ENCODE results near the gene KDELR1.

DNA sequence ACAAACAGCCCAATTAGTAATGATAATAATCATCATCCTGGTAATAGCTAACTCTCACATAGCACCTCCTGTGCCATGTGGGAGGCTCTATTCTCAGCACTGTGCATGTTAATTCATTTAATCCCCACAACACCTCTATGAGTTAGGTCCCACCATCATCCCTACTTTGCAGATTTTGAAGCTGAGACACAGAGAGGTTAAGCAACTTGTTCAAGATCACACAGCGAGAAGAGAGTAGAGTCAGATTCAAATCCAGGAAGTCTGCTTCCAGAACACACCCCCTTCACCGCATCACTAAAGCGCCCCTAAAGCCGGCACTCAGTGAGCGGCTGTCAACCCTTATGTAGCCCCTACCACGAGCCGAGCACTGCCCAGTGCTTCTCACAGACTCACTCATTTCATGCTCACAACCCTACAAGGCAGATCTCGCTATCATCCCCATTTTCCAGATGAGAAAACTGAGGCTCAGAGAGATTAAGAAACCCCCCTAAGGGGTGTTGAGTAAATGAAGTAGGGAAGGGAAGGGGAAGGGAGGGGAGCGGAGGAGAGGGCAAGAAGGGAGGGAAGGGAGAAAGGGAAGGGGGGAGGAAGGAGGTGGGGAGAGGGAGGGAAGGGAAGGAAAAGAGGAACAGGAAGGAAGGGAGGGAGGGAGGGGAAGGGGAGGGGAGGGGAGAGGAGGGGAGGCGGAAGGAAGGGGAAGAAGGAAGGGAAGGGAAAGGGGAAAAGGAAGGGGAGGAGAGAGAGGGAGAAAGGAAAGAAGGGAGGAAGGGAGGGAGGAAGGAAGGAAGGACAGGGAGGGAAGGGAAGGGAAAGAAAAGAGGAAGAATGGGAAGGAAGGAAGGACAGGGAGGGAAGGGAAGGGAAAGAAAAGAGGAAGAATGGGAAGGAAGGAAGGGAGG, 49.6 kb downstream of the KDELR1 start:
- TF ChIP-seq, protein P1, sequence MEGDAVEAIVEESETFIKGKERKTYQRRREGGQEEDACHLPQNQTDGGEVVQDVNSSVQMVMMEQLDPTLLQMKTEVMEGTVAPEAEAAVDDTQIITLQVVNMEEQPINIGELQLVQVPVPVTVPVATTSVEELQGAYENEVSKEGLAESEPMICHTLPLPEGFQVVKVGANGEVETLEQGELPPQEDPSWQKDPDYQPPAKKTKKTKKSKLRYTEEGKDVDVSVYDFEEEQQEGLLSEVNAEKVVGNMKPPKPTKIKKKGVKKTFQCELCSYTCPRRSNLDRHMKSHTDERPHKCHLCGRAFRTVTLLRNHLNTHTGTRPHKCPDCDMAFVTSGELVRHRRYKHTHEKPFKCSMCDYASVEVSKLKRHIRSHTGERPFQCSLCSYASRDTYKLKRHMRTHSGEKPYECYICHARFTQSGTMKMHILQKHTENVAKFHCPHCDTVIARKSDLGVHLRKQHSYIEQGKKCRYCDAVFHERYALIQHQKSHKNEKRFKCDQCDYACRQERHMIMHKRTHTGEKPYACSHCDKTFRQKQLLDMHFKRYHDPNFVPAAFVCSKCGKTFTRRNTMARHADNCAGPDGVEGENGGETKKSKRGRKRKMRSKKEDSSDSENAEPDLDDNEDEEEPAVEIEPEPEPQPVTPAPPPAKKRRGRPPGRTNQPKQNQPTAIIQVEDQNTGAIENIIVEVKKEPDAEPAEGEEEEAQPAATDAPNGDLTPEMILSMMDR (IDR thresholded peaks at IDR 0.05) = no peak
- TF ChIP-seq POLR2A (IDR thresholded peaks at IDR 0.05) = no peak
